Smooth muscle cell (in vitro differentiated cells): Measurements from ENCODE around the gene SULT1A2. TPM values are rescaled to one million over a fixed set of nuclear protein-coding genes. Genes with fewer than 3 reads are reported as not detected.

ENCODE experiments used
- DNase-seq: peaks from one replicate; lab custom pipeline; 2025; ENCODE audit not compliant: unreplicated experiment; lab: John Stamatoyannopoulos, UW
- H2AFZ ChIP-seq: fragments of 200-600 bp; sonication (generic); 2 replicates; pipeline ENCODE4 v1.6.0; 2016; ENCODE audit warnings: antibody characterized with exemption, low read depth, mild to moderate bottlenecking
- H3F3A ChIP-seq: fragments of 200-600 bp; sonication (generic); 2 replicates; pipeline ENCODE4 v1.6.0; 2017; ENCODE audit warnings: antibody characterized with exemption, low read depth
- H3K27ac ChIP-seq: fragments of 200-600 bp; sonication (generic); 2 replicates; pipeline ENCODE4 v1.5.1; 2016; ENCODE audit warnings: low read depth, mild to moderate bottlenecking
- H3K27me3 ChIP-seq: fragments of 200-600 bp; sonication (generic); 2 replicates; pipeline ENCODE4 v1.6.1; 2016; ENCODE audit warnings: low read depth, mild to moderate bottlenecking
- H3K36me3 ChIP-seq: fragments of 200-600 bp; sonication (generic); 2 replicates; pipeline ENCODE4 v1.5.1; 2016; ENCODE audit warnings: low read depth
- H3K4me1 ChIP-seq: fragments of 200-600 bp; sonication (generic); 2 replicates; pipeline ENCODE4 v1.5.1; 2016; ENCODE audit warnings: low read depth
- H3K4me2 ChIP-seq: fragments of 200-600 bp; sonication (generic); 2 replicates; pipeline ENCODE4 v1.6.0; 2016; ENCODE audit warnings: mild to moderate bottlenecking
- H3K4me3 ChIP-seq: fragments of 200-600 bp; sonication (generic); 2 replicates; pipeline ENCODE4 v1.5.1; 2016; ENCODE audit warnings: mild to moderate bottlenecking
- H3K79me2 ChIP-seq: fragments of 200-600 bp; sonication (generic); 2 replicates; pipeline ENCODE4 v1.6.0; 2016; ENCODE audit warnings: low read depth, mild to moderate bottlenecking
- H3K9ac ChIP-seq: fragments of 200-600 bp; sonication (generic); 2 replicates; pipeline ENCODE4 v1.6.0; 2016; ENCODE audit warnings: low read depth
- H3K9me3 ChIP-seq: fragments of 200-600 bp; sonication (generic); replicated peaks from 2 replicates; pipeline ENCODE4 v1.5.1; 2016; ENCODE audit warnings: low read depth
- H4K20me1 ChIP-seq: fragments of 200-600 bp; sonication (generic); 2 replicates; pipeline ENCODE4 v1.6.0; 2016; ENCODE audit warnings: low read depth
- WGBS: methylation state at CpG from one replicate; pipeline ENCODE4 v1.1.7; 2016; ENCODE audit warnings: low lambda C conversion rate; 5-methylcytosine and 5-hydroxymethylcytosine counted together
- polyA plus RNA-seq: library from polyadenylated mRNA; unstranded; fragments of >200 nt; fragmentation: Nextera tagmentation; extraction: Ambion mirVana; gene quantifications from 2 replicates; pipeline ENCODE4 v1.2.1, GENCODE V29; 2016
- total RNA-seq: library from RNA; depleted of rRNA; stranded (reverse); fragments of >200 nt; gene quantifications from 2 replicates; pipeline ENCODE4 v1.2.3, GENCODE V29; 2014
- TF ChIP-seq, protein P1 (sequence below): fragments of 200-600 bp; sonication (generic); IDR thresholded peaks from 2 replicates; pipeline ENCODE4 v1.5.1; 2017; ENCODE audit warnings: borderline replicate concordance, mild to moderate bottlenecking, antibody characterized with exemption; ENCODE audit not compliant: insufficient read depth, poor library complexity, severe bottlenecking

The SULT1A2 gene
- total and polyA plus RNA-seq, 2 experiments from 2014 or later: not detected

DNA sequence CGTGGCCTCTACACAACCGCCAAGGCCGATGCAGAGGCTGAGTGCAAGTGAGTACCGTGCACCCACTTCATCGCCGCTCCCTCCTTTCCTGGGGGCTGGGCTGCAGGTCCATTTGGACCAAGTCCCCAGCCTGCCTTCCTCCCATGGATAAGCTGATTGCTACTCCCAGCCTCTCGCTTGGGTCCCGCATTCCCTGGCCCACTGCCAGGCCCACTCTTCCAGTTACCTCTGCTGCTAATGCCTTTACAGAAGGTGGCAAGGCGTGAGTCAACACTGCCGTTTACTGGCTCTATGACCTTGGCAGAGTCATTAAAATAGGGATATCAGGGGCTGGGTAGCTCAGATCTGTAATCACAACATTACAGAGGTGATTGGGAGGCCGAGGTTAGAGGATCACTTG is 11.2 kb downstream of the SULT1A2 start:
- Histone ChIP-seq H3K9ac (no peak overlapping the region), H3K27ac (no peak overlapping the region), H3K36me3 (no peaks in the 10 kb centered on the region), H3K79me2 (no peaks in the 10 kb centered on the region), H3K4me2 (no peak overlapping the region), H4K20me1 (no peaks in the 10 kb centered on the region), H3K9me3 (no peaks in the 10 kb centered on the region), H3K27me3 (no peaks in the 10 kb centered on the region), H2AFZ (no peak overlapping the region), H3K4me1 (no peaks in the 10 kb centered on the region), H3F3A (no peaks in the 10 kb centered on the region), H3K4me3 (no peak overlapping the region)
- 98% methylated on average over 11 of the region's 11 CpGs for WGBS
- TF ChIP-seq, protein P1, sequence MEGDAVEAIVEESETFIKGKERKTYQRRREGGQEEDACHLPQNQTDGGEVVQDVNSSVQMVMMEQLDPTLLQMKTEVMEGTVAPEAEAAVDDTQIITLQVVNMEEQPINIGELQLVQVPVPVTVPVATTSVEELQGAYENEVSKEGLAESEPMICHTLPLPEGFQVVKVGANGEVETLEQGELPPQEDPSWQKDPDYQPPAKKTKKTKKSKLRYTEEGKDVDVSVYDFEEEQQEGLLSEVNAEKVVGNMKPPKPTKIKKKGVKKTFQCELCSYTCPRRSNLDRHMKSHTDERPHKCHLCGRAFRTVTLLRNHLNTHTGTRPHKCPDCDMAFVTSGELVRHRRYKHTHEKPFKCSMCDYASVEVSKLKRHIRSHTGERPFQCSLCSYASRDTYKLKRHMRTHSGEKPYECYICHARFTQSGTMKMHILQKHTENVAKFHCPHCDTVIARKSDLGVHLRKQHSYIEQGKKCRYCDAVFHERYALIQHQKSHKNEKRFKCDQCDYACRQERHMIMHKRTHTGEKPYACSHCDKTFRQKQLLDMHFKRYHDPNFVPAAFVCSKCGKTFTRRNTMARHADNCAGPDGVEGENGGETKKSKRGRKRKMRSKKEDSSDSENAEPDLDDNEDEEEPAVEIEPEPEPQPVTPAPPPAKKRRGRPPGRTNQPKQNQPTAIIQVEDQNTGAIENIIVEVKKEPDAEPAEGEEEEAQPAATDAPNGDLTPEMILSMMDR: no peak
- no peak for DNase-seq

GRCh38 chr16:28580726-28581315 is 16.0 kb downstream of the SULT1A2 start:
- Histone ChIP-seq H3K4me2 (no peak overlapping the region), H3F3A (no peaks in the 10 kb centered on the region), H3K27me3 (no peaks in the 10 kb centered on the region), H3K79me2 (no peaks in the 10 kb centered on the region), H3K27ac (no peak overlapping the region), H3K4me3 (no peak overlapping the region), H2AFZ (no peak overlapping the region), H4K20me1 (no peaks in the 10 kb centered on the region), H3K9me3 (no peaks in the 10 kb centered on the region), H3K4me1 (no peaks in the 10 kb centered on the region), H3K9ac (no peak overlapping the region), H3K36me3 (no peaks in the 10 kb centered on the region)
- TF ChIP-seq, protein P1: no peak
- DNase-seq: no peak
- 96% methylated on average over 15 of the region's 15 CpGs for WGBS

DNA sequence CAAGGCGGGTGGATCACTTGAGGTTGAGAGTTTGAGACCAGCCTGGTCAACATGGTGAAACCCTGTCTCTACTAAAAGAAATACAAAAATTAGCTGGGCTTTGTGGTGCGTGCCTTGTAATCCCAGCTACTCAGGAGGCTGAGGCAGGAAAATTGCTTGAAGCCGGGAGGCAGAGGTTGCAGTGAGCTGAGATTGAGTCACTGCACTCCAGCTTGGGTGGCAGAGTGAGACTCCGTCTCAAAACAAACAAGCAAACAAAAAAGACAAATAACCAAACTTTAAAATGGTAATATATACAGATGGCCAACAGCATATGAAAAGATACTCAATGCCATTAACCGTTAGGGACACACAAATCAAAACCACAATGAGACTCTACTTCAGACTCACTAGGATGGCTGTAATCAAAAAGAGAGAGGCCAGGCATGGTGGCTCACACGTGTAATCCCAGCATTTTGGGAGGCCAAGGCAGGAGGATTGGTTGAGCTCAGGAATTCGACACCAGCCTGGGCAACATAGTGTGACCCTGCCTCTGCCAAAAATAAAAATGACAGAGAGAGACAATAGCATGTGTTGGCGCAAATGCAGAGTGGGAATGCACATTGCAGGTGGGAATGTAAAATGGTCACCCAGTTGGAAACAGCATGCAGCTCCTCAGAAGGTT is 21.3 kb downstream of the SULT1A2 start:
- H3K4me1 ChIP-seq: peaks cover 6% of the 10 kb centered on the region
- TF ChIP-seq, protein P1: no peak
- no peak overlapping the region for H3K4me3 ChIP-seq
- H3K79me2 ChIP-seq: no peaks in the 10 kb centered on the region
- no peak overlapping the region for H2AFZ ChIP-seq
- no peaks in the 10 kb centered on the region for H3F3A ChIP-seq
- no peak for DNase-seq
- H3K27me3 ChIP-seq: no peaks in the 10 kb centered on the region
- WGBS: 93% methylated on average over 8 of the region's 8 CpGs
- no peaks in the 10 kb centered on the region for H3K9me3 ChIP-seq
- H3K9ac ChIP-seq: no peak overlapping the region
- H3K27ac ChIP-seq: no peak overlapping the region
- H3K4me2 ChIP-seq: no peak overlapping the region
- no peaks in the 10 kb centered on the region for H4K20me1 ChIP-seq
- no peaks in the 10 kb centered on the region for H3K36me3 ChIP-seq

- no peak overlapping the region for H3K4me3 ChIP-seq
- H3K36me3 ChIP-seq: no peaks in the 10 kb centered on the region
- TF ChIP-seq, protein P1: no peak
- H3K9ac ChIP-seq: no peak overlapping the region
- H3K79me2 ChIP-seq: no peaks in the 10 kb centered on the region
- peaks cover 6% of the 10 kb centered on the region for H3K4me1 ChIP-seq
- WGBS: 100% methylated on average over 2 of the region's 2 CpGs
- no peak overlapping the region for H3K27ac ChIP-seq
- no peak for DNase-seq
- H2AFZ ChIP-seq: no peak overlapping the region
- no peak overlapping the region for H3K4me2 ChIP-seq
- no peaks in the 10 kb centered on the region for H3K9me3 ChIP-seq
- H3F3A ChIP-seq: no peaks in the 10 kb centered on the region
- no peaks in the 10 kb centered on the region for H3K27me3 ChIP-seq
- no peaks in the 10 kb centered on the region for H4K20me1 ChIP-seq
These were observed 21.9 kb downstream of the SULT1A2 start for GRCh38 chr16:28574925-28575324.
